Panc1 (cell line): Measurements from ENCODE around the gene BBIP1.

Source experiments
- CTCF ChIP-seq: fragments of 450-650 bp; IDR thresholded peaks from 2 replicates; pipeline ENCODE4 v1.5.1; 2017; ENCODE audit warnings: mild to moderate bottlenecking
- REST ChIP-seq, 2 experiments: IDR thresholded peaks; 2 replicates each; pipeline ENCODE4 v1.6.1; 2011 to 2012; ENCODE audit warnings: low read depth in 2 of 2, control low read depth in 1 of 2, low read length in 1 of 2, mild to moderate bottlenecking in 1 of 2, moderate library complexity in 1 of 2; ENCODE audit not compliant: insufficient read depth in 1 of 2

- TF ChIP-seq CTCF (no peak), REST (IDR thresholded peaks at IDR 0.05; ENCODE audit: insufficient read depth in 1 of 2, low read depth in 2 of 2, low read length in 1 of 2) (no peak)
Measured at GRCh38 chr10:110876000-110876399, 43.0 kb downstream of the BBIP1 start.
